ENCODE data around the gene SCUBE1. TPM values are rescaled to one million over a fixed set of nuclear protein-coding genes. Genes with fewer than 3 reads are reported as not detected.

The SCUBE1 gene
- total and polyA plus RNA-seq, 2 of the 8 experiments (the other 6 are each of a cell fraction or from before 2014, with no cell fraction given): 2.3 to 4.9 TPM

GRCh38 chr22:43147821-43148220 is 195.4 kb downstream of the SCUBE1 start:
- no peak overlapping the region for H2BK20ac ChIP-seq (ENCODE audit: low read length)
- H2BK5ac ChIP-seq (ENCODE audit: low read depth, low read length): no peak overlapping the region
- DNase-seq (ENCODE audit: low read depth in 1 of 2, low spot score in 2 of 2) (no peak), FAIRE-seq (no peak)
- no peaks in the 10 kb centered on the region for H4K20me1 ChIP-seq (replicated peaks in 1 of 2; ENCODE audit: control insufficient read depth in 1 of 2, insufficient read depth in 2 of 2, low read length in 2 of 2)
- 91% methylated on average over 8 of the region's 8 CpGs; no CpG with 5 or more reads in 1 of the 2 experiments for WGBS, 2 experiments (ENCODE audit: extremely low coverage in 1 of 2, insufficient coverage in 1 of 2, insufficient read length in 1 of 2, insufficient replicate concordance in 2 of 2, low coverage in 1 of 2, low lambda C conversion rate in 2 of 2, missing lambda C conversion rate in 1 of 2)
- H3K4me3 ChIP-seq (ENCODE audit: extremely low read depth in 1 of 4, insufficient read depth in 2 of 4, low read depth in 3 of 4, low read length in 4 of 4): no peak overlapping the region
- H3K27ac ChIP-seq (ENCODE audit: low read depth, low read length): no peak overlapping the region
- no peak overlapping the region for H3K4me2 ChIP-seq (ENCODE audit: insufficient read depth in 1 of 2, low read depth in 2 of 2, low read length in 2 of 2)
- H4K8ac ChIP-seq (ENCODE audit: extremely low read depth, insufficient read depth, low read length): no peak overlapping the region
- H2AFZ ChIP-seq (ENCODE audit: low read length): no peak overlapping the region
- no peak overlapping the region for H2BK12ac ChIP-seq (ENCODE audit: low read depth, low read length)
- no peak overlapping the region for H2BK120ac ChIP-seq (replicated peaks; ENCODE audit: low read depth, low read length)
- H3K23ac ChIP-seq (ENCODE audit: insufficient read length): no peak overlapping the region
- no peaks in the 10 kb centered on the region for H3K79me2 ChIP-seq (ENCODE audit: control insufficient read depth in 1 of 2, insufficient read depth in 2 of 2, low read length in 2 of 2)
- CTCF ChIA-PET (ENCODE audit: partially characterized antibody): interaction anchor here (1.1 to 1.2 kb wide), 3 partner anchors 12 to 84 kb away, joined by 3 read pairs; partner anchors contain the start of gene BIK
- no peak overlapping the region for H3K56ac ChIP-seq (replicated peaks; ENCODE audit: insufficient read length, low read depth, low read length)
- no peak overlapping the region for H4K91ac ChIP-seq (replicated peaks; ENCODE audit: insufficient read length, low read length)
- H3K18ac ChIP-seq (ENCODE audit: extremely low read depth, low read length): no peak overlapping the region
- no peak overlapping the region for H2BK15ac ChIP-seq (ENCODE audit: low read length)
- H3K9me3 ChIP-seq (ENCODE audit: insufficient read depth in 2 of 2, low read depth in 1 of 2, low read length in 1 of 2): no peaks in the 10 kb centered on the region
- POLR2A ChIA-PET (ENCODE audit: partially characterized antibody): interaction anchor here (1.9 kb wide), 1 partner anchor 133 kb away, joined by 5 read pairs; the partner anchor contains the start of gene PACSIN2
- no peak overlapping the region for H3K14ac ChIP-seq (ENCODE audit: insufficient read length)
- H3K36me3 ChIP-seq (ENCODE audit: control insufficient read depth in 2 of 4, insufficient read depth in 4 of 4, low read length in 3 of 4): no peaks in the 10 kb centered on the region
- peaks cover 1 to 21% (median 14%) of the 10 kb centered on the region in 4 experiments for H3K27me3 ChIP-seq (replicated peaks in 1 of 4; ENCODE audit: control insufficient read depth in 3 of 4, extremely low read depth in 1 of 4, insufficient read depth in 3 of 4, low read length in 3 of 4)
- H3K4me1 ChIP-seq (replicated peaks in 1 of 4; ENCODE audit: control insufficient read depth in 3 of 4, insufficient read depth in 4 of 4, low read length in 3 of 4): peaks cover 0 to 12% (median 10%) of the 10 kb centered on the region in 4 experiments; a peak in 6 of 7 replicates
- H3K79me1 ChIP-seq (ENCODE audit: low read depth, low read length): no peaks in the 10 kb centered on the region
- TF ChIP-seq KDM4A (IDR thresholded peaks at IDR 0.05; ENCODE audit: low read depth, low read length, severe bottlenecking): no peak
- no peak for TF ChIP-seq EP300 (IDR thresholded peaks at IDR 0.05; ENCODE audit: borderline replicate concordance in 1 of 2, low read depth in 2 of 2, low read length in 2 of 2)
- TF ChIP-seq CEBPB (IDR thresholded peaks at IDR 0.05; ENCODE audit: low read depth, low read length): no peak
- no peak for TF ChIP-seq BRCA1 (IDR thresholded peaks at IDR 0.05; ENCODE audit: low read depth, low read length)
- no peak for TF ChIP-seq JUN (IDR thresholded peaks at IDR 0.05; ENCODE audit: low read depth, low read length)
- TF ChIP-seq EGR1 (IDR thresholded peaks at IDR 0.05; ENCODE audit: borderline replicate concordance, low read depth, low read length): no peak
- no peak for TF ChIP-seq USF2 (IDR thresholded peaks at IDR 0.05; ENCODE audit: low read length)
- TF ChIP-seq HDAC2 (IDR thresholded peaks at IDR 0.05; ENCODE audit: borderline replicate concordance in 1 of 2, low read depth in 2 of 2, low read length in 2 of 2): no peak
- TF ChIP-seq MAX (IDR thresholded peaks at IDR 0.05): no peak
- no peak overlapping the region for H4K5ac ChIP-seq (ENCODE audit: insufficient read length, low read depth, low read length)
- H3K23me2 ChIP-seq (ENCODE audit: low read depth, low read length): peaks cover 15% of the 10 kb centered on the region; the same call in 1 of the 2 replicates
- H3K4ac ChIP-seq (replicated peaks; ENCODE audit: insufficient read length, low read depth, low read length): no peak overlapping the region
- no peak overlapping the region for H3K9ac ChIP-seq (replicated peaks in 1 of 4; ENCODE audit: extremely low read depth in 1 of 4, low read depth in 3 of 4, low read length in 3 of 4)
- H2AK5ac ChIP-seq (ENCODE audit: low read depth, low read length): no peak overlapping the region
